Hematopoietic multipotent progenitor cell treated with erythropoietin and hydrocortisone succinate and interleukin-3 and kit ligand, for 17 days (in vitro differentiated cells): Measurements from ENCODE around the gene GPR89A.
"Not testable (repeated sequence)": the region's sequence is repeated elsewhere in the genome, so short reads cannot be mapped to it uniquely, and the experiment has no call there.

Experiments
- DNase-seq: peaks from one replicate; pipeline ENCODE4 v3.0.0-alpha.2; 2015; ENCODE audit warnings: low spot score

The GPR89A gene

GRCh38 chr1:145718465-145718864 is 110.7 kb downstream of the GPR89A start:
- not testable (repeated sequence) for DNase-seq

DNA sequence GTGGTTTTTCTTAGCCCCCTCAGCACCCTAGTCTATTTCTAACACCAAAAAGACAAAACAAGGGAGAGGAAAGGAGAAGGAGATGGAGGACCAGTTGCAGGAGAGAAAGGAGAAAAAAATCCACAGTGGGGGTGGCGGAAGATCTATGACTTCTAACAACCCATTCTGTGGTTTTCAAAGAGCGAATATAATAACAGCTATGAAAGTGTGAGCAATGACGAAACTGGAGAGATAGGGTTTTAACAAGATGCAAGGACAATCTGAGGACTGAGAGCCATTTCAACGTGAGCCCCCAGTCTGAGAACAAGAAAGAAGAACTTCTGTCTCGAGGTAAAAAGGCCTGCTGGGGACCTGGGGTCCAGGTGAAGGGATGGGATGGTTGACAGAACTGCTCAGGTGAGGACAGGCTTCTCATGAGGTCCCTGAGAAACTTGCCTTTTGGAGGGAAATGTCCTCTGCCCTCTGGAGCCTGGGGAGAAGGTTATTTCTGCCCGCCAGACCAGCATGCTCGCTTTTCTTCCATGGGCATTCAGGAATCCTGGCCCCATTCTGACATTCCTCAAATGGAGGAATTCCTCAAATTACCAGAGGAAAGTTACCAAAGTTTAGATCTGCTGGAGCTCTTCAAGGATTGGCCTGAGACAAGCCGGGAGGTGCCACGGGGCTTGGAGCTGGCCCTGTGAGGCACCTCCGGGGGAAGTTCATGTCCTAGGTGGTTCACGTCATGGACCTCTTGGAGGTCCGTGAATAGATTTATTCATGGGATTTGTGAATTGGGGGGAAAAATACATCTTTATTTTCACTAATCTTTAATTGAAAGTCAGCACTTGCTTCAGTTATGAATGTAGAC is 111.7 kb downstream of the GPR89A start, which contains the start of gene CD160:
TSS of gene CD160 (plus strand) at position 270 of the 850 bp plus-strand sequence. CDS start 8,829 bp downstream, outside the sequence.
- DNase-seq: no peak
